B cell (primary cell): Measurements from ENCODE around the gene CFAP210.

ENCODE experiments used
- CTCF ChIP-seq: fragments of 200-600 bp; IDR thresholded peaks from one replicate; pipeline ENCODE4 v1.8.0; 2022; ENCODE audit warnings: antibody characterized with exemption, mild to moderate bottlenecking
- EZH2 ChIP-seq: IDR thresholded peaks from 2 replicates; pipeline ENCODE4 v1.6.1; 2012; ENCODE audit warnings: borderline replicate concordance, low read depth, mild to moderate bottlenecking, moderate library complexity, low read length; ENCODE audit not compliant: insufficient read depth, poor library complexity, severe bottlenecking

- no peak for TF ChIP-seq CTCF
- no peak for TF ChIP-seq EZH2
Observed at GRCh38 chr2:169739351-169739750, 45.1 kb upstream of the CFAP210 start.
